Superior temporal gyrus (tissue), 1 donor: ENCODE data around the gene COLGALT1.

Source experiments
- DNase-seq: peaks from one replicate; pipeline ENCODE4 v3.0.0-alpha.2; 2016; ENCODE audit errors: extremely low spot score

The COLGALT1 gene

GRCh38 chr19:17598953-17599352 is 43.5 kb downstream of the COLGALT1 start:
- no peak for DNase-seq

- no peak for DNase-seq
These were observed 44.3 kb downstream of the COLGALT1 start for GRCh38 chr19:17599780-17600179.

- no peak for DNase-seq
These were observed 46.2 kb downstream of the COLGALT1 start for GRCh38 chr19:17601683-17602082.

- DNase-seq: no peak
These were observed 46.8 kb downstream of the COLGALT1 start for GRCh38 chr19:17602217-17602616.

- no peak for DNase-seq
These were observed 47.5 kb downstream of the COLGALT1 start for GRCh38 chr19:17602872-17603510.

- DNase-seq: no peak
These were observed 49.0 kb downstream of the COLGALT1 start for GRCh38 chr19:17604372-17605025.

- DNase-seq: no peak
These were observed 49.7 kb downstream of the COLGALT1 start for GRCh38 chr19:17605117-17605516.

- peak; percentile 25 for DNase-seq
These were observed 50.5 kb downstream of the COLGALT1 start for GRCh38 chr19:17605761-17606589.

- DNase-seq: no peak
These were observed 51.2 kb downstream of the COLGALT1 start for GRCh38 chr19:17606590-17607185.

GRCh38 chr19:17607936-17608335 is 52.5 kb downstream of the COLGALT1 start:
- no peak for DNase-seq

- no peak for DNase-seq
These were observed 54.9 kb downstream of the COLGALT1 start for GRCh38 chr19:17610384-17610783.

GRCh38 chr19:17611462-17612244 is 56.2 kb downstream of the COLGALT1 start:
- no peak for DNase-seq

GRCh38 chr19:17614476-17614875 is 59.0 kb downstream of the COLGALT1 start:
- DNase-seq: no peak

GRCh38 chr19:17615889-17616685 is 60.6 kb downstream of the COLGALT1 start:
- no peak for DNase-seq

GRCh38 chr19:17616686-17616960 is 61.2 kb downstream of the COLGALT1 start:
- no peak for DNase-seq

GRCh38 chr19:17616961-17617806 is 61.7 kb downstream of the COLGALT1 start:
- DNase-seq: no peak

- DNase-seq: no peak
These were observed 62.4 kb downstream of the COLGALT1 start for GRCh38 chr19:17617807-17618192.

GRCh38 chr19:17618281-17618903 is 62.9 kb downstream of the COLGALT1 start:
- no peak for DNase-seq

GRCh38 chr19:17618936-17619335 is 63.5 kb downstream of the COLGALT1 start:
- no peak for DNase-seq

GRCh38 chr19:17620696-17621095 is 65.2 kb downstream of the COLGALT1 start:
- no peak for DNase-seq
